H1 (cell line): ENCODE data around the gene CDIPT. TPM values are rescaled to one million over a fixed set of nuclear protein-coding genes. Genes with fewer than 3 reads are reported as not detected.
A peak's percentile ranks its signal among the peaks of the same experiment; 100 is the strongest.

Source experiments
- CTCF ChIA-PET: fragments of 300-600 bp; sonication (Branson Sonifier 250); formaldehyde crosslinking; loops from one replicate; lab custom pipeline; 2021; ENCODE audit not compliant: partially characterized antibody; lab: Charles Lee
- POLR2A ChIA-PET: fragments of 300-600 bp; sonication (Branson Sonifier 250); formaldehyde crosslinking; loops from one replicate; lab custom pipeline; 2021; ENCODE audit warnings: inconsistent platforms; ENCODE audit not compliant: partially characterized antibody; lab: Charles Lee
- DNase-seq, 2 experiments: peaks; one replicate each; pipeline versions ENCODE4 v3.0.0 to v3.0.0-alpha.2; 2010 to 2022; ENCODE audit warnings: low spot score in 2 of 2, low read depth in 1 of 2, mixed read lengths in 1 of 2
- FAIRE-seq: peaks from 2 replicates; lab custom pipeline; 2011; peaks lifted over from hg19 to GRCh38; lab: Jason Lieb, UNC
- H2AFZ ChIP-seq: 2 replicates; pipeline ENCODE4 v1.8.1; 2012; ENCODE audit warnings: low read length, inconsistent platforms
- H2AK5ac ChIP-seq: 2 replicates; pipeline ENCODE4 v1.6.1; 2013; ENCODE audit warnings: low read depth, low read length
- H2BK120ac ChIP-seq: replicated peaks from 2 replicates; pipeline ENCODE3; 2013; ENCODE audit warnings: low read depth, low read length, inconsistent platforms
- H2BK12ac ChIP-seq: 2 replicates; pipeline ENCODE4 v1.6.1; 2013; ENCODE audit warnings: low read depth, low read length
- H2BK15ac ChIP-seq: 2 replicates; pipeline ENCODE4 v1.6.1; 2013; ENCODE audit warnings: low read length
- H2BK20ac ChIP-seq: 2 replicates; pipeline ENCODE4 v1.6.1; 2013; ENCODE audit warnings: low read length
- H2BK5ac ChIP-seq: 2 replicates; pipeline ENCODE4 v1.6.1; 2013; ENCODE audit warnings: low read depth, low read length
- H3K14ac ChIP-seq: 2 replicates; pipeline ENCODE4 v1.6.1; 2013; ENCODE audit warnings: inconsistent platforms; ENCODE audit not compliant: insufficient read length
- H3K18ac ChIP-seq: 2 replicates; pipeline ENCODE4 v1.6.1; 2013; ENCODE audit warnings: low read length; ENCODE audit errors: extremely low read depth
- H3K23ac ChIP-seq: 2 replicates; pipeline ENCODE4 v1.6.1; 2013; ENCODE audit warnings: inconsistent platforms; ENCODE audit not compliant: insufficient read length
- H3K23me2 ChIP-seq: 2 replicates; pipeline ENCODE4 v1.6.1; 2013; ENCODE audit warnings: low read depth, low read length
- H3K27ac ChIP-seq: 2 replicates; pipeline ENCODE4 v1.6.1; 2011; ENCODE audit warnings: low read depth, low read length, inconsistent platforms
- H3K27me3 ChIP-seq, 4 experiments: replicated peaks in 1 of 4; 1 replicate in 1 of 4; 2 replicates in 3 of 4; pipeline versions ENCODE4 v1.6.1 to v1.8.1; 2011 to 2013; ENCODE audit warnings: low read length in 3 of 4, mild to moderate bottlenecking in 3 of 4, inconsistent platforms in 2 of 4, mixed read lengths in 2 of 4, moderate library complexity in 1 of 4; ENCODE audit not compliant: control insufficient read depth in 3 of 4, insufficient read depth in 3 of 4; ENCODE audit errors: extremely low read depth in 1 of 4
- H3K36me3 ChIP-seq, 4 experiments: 2 replicates each; pipeline versions ENCODE4 v1.6.1 to v1.8.1; 2011 to 2013; ENCODE audit warnings: mild to moderate bottlenecking in 4 of 4, low read length in 3 of 4, moderate library complexity in 2 of 4, control low read depth in 1 of 4, inconsistent platforms in 1 of 4; ENCODE audit not compliant: insufficient read depth in 4 of 4, control insufficient read depth in 2 of 4
- H3K4ac ChIP-seq: replicated peaks from 2 replicates; pipeline ENCODE3; 2013; ENCODE audit warnings: low read length, low read depth, mixed read lengths, inconsistent platforms; ENCODE audit not compliant: insufficient read length
- H3K4me1 ChIP-seq, 4 experiments: replicated peaks in 1 of 4; 1 replicate in 1 of 4; 2 replicates in 3 of 4; pipeline versions ENCODE4 v1.6.1 to v1.8.1; 2011 to 2013; ENCODE audit warnings: low read length in 3 of 4, inconsistent platforms in 2 of 4, mixed read lengths in 1 of 4; ENCODE audit not compliant: insufficient read depth in 4 of 4, control insufficient read depth in 3 of 4
- H3K4me2 ChIP-seq, 2 experiments: 2 replicates each; pipeline versions ENCODE4 v1.6.1 to v1.8.1; 2011 to 2013; ENCODE audit warnings: low read depth in 2 of 2, low read length in 2 of 2, control low read depth in 1 of 2, inconsistent platforms in 1 of 2, mild to moderate bottlenecking in 1 of 2; ENCODE audit not compliant: insufficient read depth in 1 of 2
- H3K4me3 ChIP-seq, 4 experiments: fragments of 200-600, 300-600 bp in 1 of 4; sonication (generic), shearing (Covaris generic), sonication (Bioruptor Twin) in 1 of 4; 2 replicates each; pipeline versions ENCODE4 v1.5.1 to v1.8.1; 2011 to 2016; ENCODE audit warnings: low read length in 4 of 4, low read depth in 3 of 4, control low read depth in 2 of 4, inconsistent platforms in 2 of 4, mild to moderate bottlenecking in 2 of 4, mixed read lengths in 1 of 4, moderate library complexity in 1 of 4; ENCODE audit not compliant: insufficient read depth in 2 of 4; ENCODE audit errors: extremely low read depth in 1 of 4
- H3K56ac ChIP-seq: replicated peaks from 2 replicates; pipeline ENCODE3; 2013; ENCODE audit warnings: low read depth, mild to moderate bottlenecking, mixed read lengths, low read length, inconsistent platforms; ENCODE audit not compliant: insufficient read length
- H3K79me1 ChIP-seq: 2 replicates; pipeline ENCODE4 v1.6.1; 2013; ENCODE audit warnings: low read depth, low read length, control low read depth
- H3K79me2 ChIP-seq, 2 experiments: 2 replicates each; pipeline versions ENCODE4 v1.6.1 to v1.8.1; 2012 to 2013; ENCODE audit warnings: low read length in 2 of 2, mild to moderate bottlenecking in 2 of 2, inconsistent platforms in 1 of 2; ENCODE audit not compliant: insufficient read depth in 2 of 2, control insufficient read depth in 1 of 2
- H3K9ac ChIP-seq, 4 experiments: replicated peaks in 1 of 4; 1 replicate in 1 of 4; 2 replicates in 3 of 4; pipeline versions ENCODE4 v1.6.1 to v1.8.1; 2011 to 2013; ENCODE audit warnings: low read depth in 3 of 4, low read length in 3 of 4, control low read depth in 2 of 4, mild to moderate bottlenecking in 2 of 4, moderate library complexity in 2 of 4, inconsistent platforms in 1 of 4; ENCODE audit errors: extremely low read depth in 1 of 4
- H3K9me3 ChIP-seq, 2 experiments: 2 replicates each; pipeline versions ENCODE4 v1.6.1 to v1.8.1; 2012 to 2013; ENCODE audit warnings: mild to moderate bottlenecking in 2 of 2, moderate library complexity in 2 of 2, control low read depth in 1 of 2, inconsistent platforms in 1 of 2, low read depth in 1 of 2, low read length in 1 of 2, mixed read lengths in 1 of 2; ENCODE audit not compliant: insufficient read depth in 2 of 2
- H4K20me1 ChIP-seq, 2 experiments: replicated peaks in 1 of 2; 2 replicates each; pipeline versions ENCODE3 to v1.8.1; 2011 to 2013; ENCODE audit warnings: inconsistent platforms in 2 of 2, low read length in 2 of 2, mild to moderate bottlenecking in 1 of 2; ENCODE audit not compliant: insufficient read depth in 2 of 2, control insufficient read depth in 1 of 2
- H4K5ac ChIP-seq: 2 replicates; pipeline ENCODE4 v1.6.1; 2013; ENCODE audit warnings: low read length, low read depth, mixed read lengths, inconsistent platforms; ENCODE audit not compliant: insufficient read length
- H4K8ac ChIP-seq: 2 replicates; pipeline ENCODE4 v1.8.0; 2013; ENCODE audit warnings: mild to moderate bottlenecking, moderate library complexity, low read length, inconsistent platforms; ENCODE audit not compliant: insufficient read depth; ENCODE audit errors: extremely low read depth
- H4K91ac ChIP-seq: replicated peaks from 2 replicates; pipeline ENCODE3; 2013; ENCODE audit warnings: low read length, mixed read lengths, inconsistent platforms; ENCODE audit not compliant: insufficient read length
- WGBS, 2 experiments: shearing (Covaris generic) in 1 of 2; methylation state at CpG; one replicate each; pipeline versions ENCODE4 v1.1.6 to v1.1.7; 2013 to 2015; ENCODE audit warnings: low lambda C conversion rate in 2 of 2, mixed read lengths in 2 of 2, inconsistent platforms in 1 of 2, low coverage in 1 of 2, missing lambda C conversion rate in 1 of 2; ENCODE audit not compliant: insufficient replicate concordance in 2 of 2, insufficient coverage in 1 of 2, insufficient read length in 1 of 2; ENCODE audit errors: extremely low coverage in 1 of 2, missing lambda C conversion rate in 1 of 2; 5-methylcytosine and 5-hydroxymethylcytosine counted together
- polyA plus RNA-seq, 7 experiments: library from polyadenylated mRNA; depleted of rRNA in 3 of 7; stranded (reverse) in 5 of 7; unstranded in 2 of 7; fragments of >200 nt in 5 of 7; fragments of 200-250 nt in 2 of 7; gene quantifications; 1 replicate in 5 of 7; 2 replicates in 1 of 7; 4 replicates in 1 of 7; pipeline versions ENCODE4 v1.2.1 to v1.2.3, GENCODE V29; 2011 to 2013; ENCODE audit warnings: missing spikeins in 2 of 7, mixed read lengths in 2 of 7
- total RNA-seq: library from RNA; stranded (reverse); fragmentation: NEBNext Ultra II Directional; extraction: Animal tissue kit (Norgen Biotek cat#: 25700); gene quantifications from 2 replicates; pipeline ENCODE4 v1.2.1, GENCODE V29; 2021
- TF ChIP-seq, protein P1 (sequence below): IDR thresholded peaks from 2 replicates; pipeline ENCODE4 v1.6.1; 2011; ENCODE audit warnings: low read length, improper control_type of control experiment

CDIPT gene
- total and polyA plus RNA-seq, 2 of the 8 experiments (the other 6 are each of a cell fraction or from before 2014, with no cell fraction given): 69.2 to 140 TPM

DNA sequence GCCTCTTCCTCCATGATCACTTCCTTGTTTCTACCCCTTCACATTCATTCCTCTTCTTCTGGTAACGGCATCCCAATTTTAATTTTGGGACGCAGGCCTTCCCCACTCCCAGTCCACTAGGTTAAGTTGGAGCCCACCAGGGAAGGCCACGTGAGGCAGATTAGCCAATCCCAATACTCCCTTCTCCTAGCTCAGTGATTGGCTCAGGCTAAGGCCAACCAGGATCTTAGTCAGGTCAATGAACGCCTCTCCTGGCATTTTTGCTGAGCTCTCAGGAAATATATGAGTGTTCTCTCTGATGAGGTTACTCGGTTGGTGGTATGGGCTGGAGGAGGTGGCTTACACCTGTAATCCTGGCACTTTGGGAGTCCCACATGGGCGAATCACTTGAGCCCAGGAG lies 21.0 kb upstream of the CDIPT start:
- Histone ChIP-seq H3K9ac (no peak overlapping the region), H3K4me3 (no peak overlapping the region), H3K4me1 (no peaks in the 10 kb centered on the region), H3K9me3 (no peaks in the 10 kb centered on the region), H3K27me3 (no peaks in the 10 kb centered on the region), H3K36me3 (peaks cover 0 to 9% (median 6%) of the 10 kb centered on the region in 4 experiments; a peak in 7 of 8 replicates), H2BK5ac (no peak overlapping the region), H2AFZ (no peak overlapping the region), H3K23ac (no peak overlapping the region), H4K8ac (no peak overlapping the region), H3K4me2 (no peak overlapping the region), H3K14ac (no peak overlapping the region), H2BK12ac (no peak overlapping the region), H3K4ac (no peak overlapping the region), H2BK15ac (no peak overlapping the region), H3K27ac (no peak overlapping the region), H3K18ac (no peak overlapping the region), H4K91ac (no peak overlapping the region), H2AK5ac (no peak overlapping the region), H3K23me2 (no peaks in the 10 kb centered on the region), H2BK120ac (no peak overlapping the region), H3K79me1 (no peaks in the 10 kb centered on the region), H4K5ac (no peak overlapping the region), H4K20me1 (peaks cover 0 to 1% of the 10 kb centered on the region in 2 experiments), H3K56ac (no peak overlapping the region), H3K79me2 (no peaks in the 10 kb centered on the region), H2BK20ac (no peak overlapping the region)
- CTCF ChIA-PET: interaction anchor here (0.6 to 1.6 kb wide), 2 partner anchors 148 to 207 kb away, joined by 4 to 7 read pairs; no protein-coding TSS in a partner anchor
- DNase-seq: no peak
- no peak for FAIRE-seq
- WGBS, 2 experiments: 91% methylated on average over 6 of the region's 6 CpGs; no CpG with 5 or more reads in 1 of the 2 experiments
- POLR2A ChIA-PET: no interaction called here
- TF ChIP-seq, protein P1, sequence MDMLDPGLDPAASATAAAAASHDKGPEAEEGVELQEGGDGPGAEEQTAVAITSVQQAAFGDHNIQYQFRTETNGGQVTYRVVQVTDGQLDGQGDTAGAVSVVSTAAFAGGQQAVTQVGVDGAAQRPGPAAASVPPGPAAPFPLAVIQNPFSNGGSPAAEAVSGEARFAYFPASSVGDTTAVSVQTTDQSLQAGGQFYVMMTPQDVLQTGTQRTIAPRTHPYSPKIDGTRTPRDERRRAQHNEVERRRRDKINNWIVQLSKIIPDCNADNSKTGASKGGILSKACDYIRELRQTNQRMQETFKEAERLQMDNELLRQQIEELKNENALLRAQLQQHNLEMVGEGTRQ: peak; percentile 24; the same call in 1 of the 2 replicates
